RWPE1 (cell line): ENCODE measurements around the gene LDLRAD2.
A peak's percentile ranks its signal among the peaks of the same experiment; 100 is the strongest.

Source experiments
- CTCF ChIA-PET: fragments of 350-600 bp; sonication (Branson Sonifier 250); formaldehyde crosslinking; extraction: SDS; loops from one replicate; lab custom pipeline; 2021; lab: Yijun Ruan, JAX
- POLR2A ChIA-PET: fragments of 400-600 bp; formaldehyde crosslinking; extraction: SDS; loops from one replicate; lab custom pipeline; 2020; ENCODE audit warnings: antibody characterized with exemption; ENCODE audit not compliant: low non-redundant PET; lab: Yijun Ruan, JAX
- DNase-seq: peaks from one replicate; pipeline ENCODE4 v3.0.0; 2012; ENCODE audit warnings: low spot score
- H3K27ac ChIP-seq: fragments of 450-650 bp; 2 replicates; pipeline ENCODE4 v1.5.1; 2017
- TF ChIP-seq, protein P1 (sequence below): fragments of 450-650 bp; conservative IDR thresholded peaks from 2 replicates; pipeline ENCODE4 v1.5.1; 2017; ENCODE audit warnings: low read depth, mild to moderate bottlenecking

The LDLRAD2 gene

DNA sequence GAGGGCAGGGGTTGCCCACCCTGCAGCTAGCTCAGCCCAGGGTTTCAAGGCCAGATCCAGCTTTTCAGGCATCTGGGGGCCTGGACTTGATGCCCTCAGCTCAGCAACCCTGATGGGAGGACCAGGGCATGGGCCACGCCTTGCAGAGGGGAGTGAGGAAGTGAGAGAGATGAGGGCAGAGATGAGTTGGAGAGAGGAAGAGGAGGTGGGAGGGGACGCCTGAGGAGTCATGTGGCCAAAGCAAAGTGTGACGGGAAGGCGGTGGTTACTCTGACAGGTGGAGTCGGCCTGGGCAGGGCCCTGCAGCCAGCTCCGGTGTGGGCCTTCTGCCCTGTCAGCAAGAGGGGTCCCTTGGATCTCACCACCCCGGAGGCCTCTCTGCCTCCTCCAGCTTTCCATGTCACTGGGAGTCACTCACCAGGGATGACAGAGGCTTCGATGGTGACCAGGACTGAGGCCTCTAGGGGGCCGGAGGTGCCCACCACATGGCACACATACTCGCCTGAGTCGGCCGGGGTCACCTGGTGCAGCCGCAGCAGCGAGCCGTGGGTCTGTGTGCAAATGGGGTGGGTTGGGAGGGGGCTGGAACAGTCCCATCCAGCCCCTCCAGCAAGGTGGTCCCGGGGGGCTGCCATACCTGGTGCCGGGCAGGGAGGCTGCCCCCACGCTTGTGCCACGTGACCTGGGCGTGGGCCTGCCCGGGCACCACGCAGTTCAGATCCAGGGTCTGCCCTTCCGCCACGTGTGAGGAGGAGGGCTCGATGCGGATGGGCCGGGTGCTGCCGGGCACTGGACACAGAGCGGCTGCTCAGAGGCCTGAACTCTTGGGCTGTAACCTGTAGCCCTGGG, 40.4 kb downstream of the LDLRAD2 start:
- POLR2A ChIA-PET = no interaction called here
- CTCF ChIA-PET = interaction anchor here (0.6 kb wide), 1 partner anchor 170 kb away, joined by 3 read pairs; no protein-coding TSS in a partner anchor
- DNase-seq = no peak
- TF ChIP-seq, protein P1, sequence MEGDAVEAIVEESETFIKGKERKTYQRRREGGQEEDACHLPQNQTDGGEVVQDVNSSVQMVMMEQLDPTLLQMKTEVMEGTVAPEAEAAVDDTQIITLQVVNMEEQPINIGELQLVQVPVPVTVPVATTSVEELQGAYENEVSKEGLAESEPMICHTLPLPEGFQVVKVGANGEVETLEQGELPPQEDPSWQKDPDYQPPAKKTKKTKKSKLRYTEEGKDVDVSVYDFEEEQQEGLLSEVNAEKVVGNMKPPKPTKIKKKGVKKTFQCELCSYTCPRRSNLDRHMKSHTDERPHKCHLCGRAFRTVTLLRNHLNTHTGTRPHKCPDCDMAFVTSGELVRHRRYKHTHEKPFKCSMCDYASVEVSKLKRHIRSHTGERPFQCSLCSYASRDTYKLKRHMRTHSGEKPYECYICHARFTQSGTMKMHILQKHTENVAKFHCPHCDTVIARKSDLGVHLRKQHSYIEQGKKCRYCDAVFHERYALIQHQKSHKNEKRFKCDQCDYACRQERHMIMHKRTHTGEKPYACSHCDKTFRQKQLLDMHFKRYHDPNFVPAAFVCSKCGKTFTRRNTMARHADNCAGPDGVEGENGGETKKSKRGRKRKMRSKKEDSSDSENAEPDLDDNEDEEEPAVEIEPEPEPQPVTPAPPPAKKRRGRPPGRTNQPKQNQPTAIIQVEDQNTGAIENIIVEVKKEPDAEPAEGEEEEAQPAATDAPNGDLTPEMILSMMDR = no peak
- no peak overlapping the region for H3K27ac ChIP-seq

DNA sequence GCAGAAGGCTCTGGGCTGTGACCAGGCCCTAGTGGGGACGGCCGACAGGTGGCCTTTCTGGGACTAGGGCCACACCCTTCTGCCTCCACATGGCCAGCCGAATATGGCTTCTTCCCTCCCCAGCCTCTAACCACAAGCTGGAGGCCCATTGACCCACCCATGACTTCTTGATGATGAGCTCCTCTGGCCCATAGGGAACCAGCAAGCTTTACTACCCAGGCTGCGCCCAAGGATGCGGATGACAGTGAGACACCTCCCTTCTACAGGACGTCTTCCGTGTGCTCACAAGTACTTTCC, 41.0 kb downstream of the LDLRAD2 start:
- CTCF ChIA-PET = no interaction called here
- TF ChIP-seq, protein P1 = no peak

DNA sequence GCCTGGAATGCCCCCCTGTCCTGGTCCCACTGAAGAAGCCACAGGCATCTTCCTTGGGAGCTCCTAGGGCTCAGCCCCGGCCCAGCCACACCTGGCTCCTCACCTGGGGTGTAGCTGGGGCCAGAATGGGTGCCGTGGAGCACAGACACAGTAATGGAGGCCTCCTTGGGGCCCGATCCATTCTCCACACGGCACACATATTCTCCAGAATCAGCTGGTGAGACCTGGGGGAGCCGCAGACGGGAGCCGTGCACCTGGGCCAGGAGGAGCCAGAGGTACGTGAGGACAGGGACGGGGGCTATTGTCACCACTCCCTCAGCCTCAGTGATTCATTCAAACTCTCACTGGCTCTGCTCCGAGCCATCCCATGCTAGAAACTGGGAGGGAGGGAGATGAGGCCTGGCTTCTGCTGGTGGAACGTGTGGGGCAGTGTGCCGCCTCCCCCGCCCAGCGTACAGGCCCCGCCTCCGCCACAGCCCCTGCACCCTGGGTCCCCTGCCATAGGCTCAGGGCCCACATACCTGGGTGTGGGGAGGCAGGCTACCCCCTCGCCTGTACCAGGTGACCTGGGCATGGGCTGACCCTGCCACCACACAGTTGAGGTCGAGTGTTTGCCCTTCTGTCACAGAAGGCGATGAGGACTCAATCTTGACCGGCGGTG, 42.2 kb downstream of the LDLRAD2 start:
- no peak for DNase-seq
- ChIA-PET CTCF (no interaction called here), POLR2A (no interaction called here)
- H3K27ac ChIP-seq = 0 out of 2 replicates have a peak overlapping the region, but pooled peaks have one; percentile 51
- TF ChIP-seq, protein P1 = no peak

More for the DNA sequence above, 41.0 kb downstream of the LDLRAD2 start:
- no peak overlapping the region for H3K27ac ChIP-seq
- DNase-seq = no peak
- POLR2A ChIA-PET = no interaction called here

DNA sequence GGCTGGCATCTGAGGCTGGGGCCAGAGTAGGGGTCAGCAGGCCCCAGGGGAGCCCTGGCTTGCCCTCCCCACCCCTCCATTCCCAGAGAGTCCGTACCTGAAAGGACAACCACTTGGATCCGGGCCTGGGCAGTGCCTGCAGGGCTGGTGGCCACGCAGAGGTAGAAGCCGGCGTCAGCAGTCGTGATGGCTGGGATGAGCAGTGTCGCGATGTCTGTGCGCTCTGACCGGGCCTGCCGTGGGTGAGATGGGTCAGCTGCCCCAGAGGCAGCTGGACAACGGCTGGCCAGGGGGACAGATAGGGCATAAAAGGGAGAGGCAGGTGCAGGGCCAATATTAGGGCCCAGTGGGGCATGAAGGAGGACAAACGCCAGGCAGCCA, 42.7 kb downstream of the LDLRAD2 start:
- POLR2A ChIA-PET = no interaction called here
- CTCF ChIA-PET = no interaction called here
- DNase-seq = no peak
- TF ChIP-seq, protein P1 = no peak
- H3K27ac ChIP-seq = 0 out of 2 replicates have a peak overlapping the region, but pooled peaks have one; percentile 51

DNA sequence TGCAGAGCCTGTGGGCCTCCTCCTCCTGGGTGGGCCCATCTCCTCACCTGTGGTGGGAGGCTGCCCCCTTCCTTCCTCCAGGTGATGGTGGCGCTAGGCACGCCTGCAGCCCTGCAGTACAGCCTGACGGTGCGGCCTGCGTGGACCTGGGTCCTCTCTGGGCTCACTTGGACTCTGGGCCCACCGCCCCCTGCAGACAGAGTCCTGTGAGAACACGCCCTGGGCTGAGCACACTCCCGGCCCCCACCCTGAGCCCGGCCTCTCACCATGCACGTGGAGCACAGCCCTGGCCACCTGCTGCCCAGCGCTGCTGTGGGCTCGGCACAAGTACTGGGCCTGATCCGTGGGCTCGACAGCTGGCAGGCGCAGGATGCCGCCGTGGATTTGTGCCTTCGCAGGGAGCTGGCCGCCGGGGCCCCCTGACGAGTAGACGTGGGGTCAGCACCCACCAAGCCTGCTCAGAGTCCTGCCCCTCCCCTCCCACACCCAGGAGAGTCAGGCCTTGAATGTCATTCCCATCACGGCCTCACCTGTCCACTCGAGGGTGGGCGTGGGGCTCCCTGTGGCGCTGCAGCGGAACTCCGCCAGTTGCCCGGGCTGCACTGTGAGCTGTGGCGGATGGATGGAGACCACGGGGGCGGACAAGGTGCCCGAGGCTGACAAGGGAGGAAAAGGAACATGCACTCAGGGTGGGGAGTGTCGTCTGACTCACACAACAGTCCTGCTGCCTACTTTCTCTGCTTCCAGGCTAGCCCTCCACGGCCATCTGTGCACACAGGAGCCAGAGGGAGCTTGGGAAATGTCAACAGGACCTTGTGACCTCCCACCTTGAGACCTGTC, 43.4 kb downstream of the LDLRAD2 start:
- ChIA-PET CTCF (no interaction called here), POLR2A (interaction anchor here (0.5 kb wide), 1 partner anchor 29 kb away, joined by 3 read pairs; no protein-coding TSS in a partner anchor)
- H3K27ac ChIP-seq = peak overlapping the region; percentile 51
- peak; percentile 55 for DNase-seq
- TF ChIP-seq, protein P1 = no peak
